Right hindlimb (tissue), 1 donor: Measurements from ENCODE around the gene BMP3.

ENCODE experiments used
- DNase-seq: peaks from one replicate; pipeline ENCODE4 v3.0.0-alpha.2; 2018

Gene BMP3

GRCh38 chr4:81042578-81043365, 12.3 kb downstream of the BMP3 start:
- DNase-seq = no peak

GRCh38 chr4:81049330-81049729, 18.8 kb downstream of the BMP3 start:
- DNase-seq = no peak

GRCh38 chr4:81049907-81050306, 19.4 kb downstream of the BMP3 start:
- peak; percentile 61 for DNase-seq

- DNase-seq = peak; percentile 65
Measured at GRCh38 chr4:81052119-81053068, 21.9 kb downstream of the BMP3 start.

- DNase-seq = no peak
Measured at GRCh38 chr4:81058621-81059020, 28.1 kb downstream of the BMP3 start.

- no peak for DNase-seq
Measured at GRCh38 chr4:81060587-81061343, 30.3 kb downstream of the BMP3 start.

- no peak for DNase-seq
Measured at GRCh38 chr4:81061344-81061730, 30.8 kb downstream of the BMP3 start.

GRCh38 chr4:81062001-81062400, 31.5 kb downstream of the BMP3 start:
- DNase-seq = no peak

- no peak for DNase-seq
Measured at GRCh38 chr4:81065446-81065845, 34.9 kb downstream of the BMP3 start.

- DNase-seq = peak; percentile 69
Measured at GRCh38 chr4:81069706-81070331, 39.3 kb downstream of the BMP3 start.

GRCh38 chr4:81071013-81071412, 40.5 kb downstream of the BMP3 start:
- DNase-seq = no peak

- no peak for DNase-seq
Measured at GRCh38 chr4:81081156-81081555, 50.6 kb downstream of the BMP3 start.

GRCh38 chr4:81084029-81084428, 53.5 kb downstream of the BMP3 start:
- DNase-seq = no peak

- DNase-seq = no peak
Measured at GRCh38 chr4:81084634-81085033, 54.1 kb downstream of the BMP3 start.

GRCh38 chr4:81085291-81085690, 54.8 kb downstream of the BMP3 start:
- no peak for DNase-seq

- DNase-seq = no peak
Measured at GRCh38 chr4:81085979-81086378, 55.5 kb downstream of the BMP3 start.

GRCh38 chr4:81093720-81094401, 63.4 kb downstream of the BMP3 start:
- DNase-seq = no peak

- no peak for DNase-seq
Measured at GRCh38 chr4:81095389-81095788, 64.9 kb downstream of the BMP3 start.

- no peak for DNase-seq
Measured at GRCh38 chr4:81096566-81096965, 66.1 kb downstream of the BMP3 start.

GRCh38 chr4:81102107-81102506, 71.6 kb downstream of the BMP3 start:
- DNase-seq = no peak

GRCh38 chr4:81106150-81106549, 75.6 kb downstream of the BMP3 start:
- no peak for DNase-seq
